ENCODE measurements around the gene BEST4.

- TF ChIP-seq CTCF (conservative IDR thresholded peaks at IDR 0.05) (no peak), ZFX (IDR thresholded peaks at IDR 0.05) (no peak)
Observed at GRCh38 chr1:44777547-44777946, 10.4 kb downstream of the BEST4 start.

All from C4-2B (cell line).